C1 segment of cervical spinal cord (tissue), 14 donors: ENCODE measurements around the gene PLCD1.
A peak's percentile ranks its signal among the peaks of the same experiment; 100 is the strongest.
"Not testable (repeated sequence)": the region's sequence is repeated elsewhere in the genome, so short reads cannot be mapped to it uniquely, and the experiment has no call there.

ENCODE experiments used
- DNase-seq, 14 donors: peaks; one replicate each; lab custom pipeline; 2025; lab: John Stamatoyannopoulos, UW

PLCD1 gene

GRCh38 chr3:38029400-38030125, at the start of gene PLCD1:
Gene PLCD1, minus strand, starts transcription at chr3:38029642. Its CDS starts 103 bp downstream, at chr3:38029539.
- peak in 11 of 14 donors; percentile 11 to 83 (median 71) for DNase-seq

GRCh38 chr3:38077073-38077472, 47.6 kb upstream of the PLCD1 start:
- not testable (repeated sequence) for DNase-seq

GRCh38 chr3:38070013-38070412, 40.6 kb upstream of the PLCD1 start:
- DNase-seq = no peak

GRCh38 chr3:38067508-38068233, 38.2 kb upstream of the PLCD1 start:
- no peak for DNase-seq

GRCh38 chr3:38064453-38064852, 35.0 kb upstream of the PLCD1 start:
- not testable (repeated sequence) for DNase-seq

GRCh38 chr3:38062809-38063208, 33.4 kb upstream of the PLCD1 start:
- DNase-seq = no peak

DNA sequence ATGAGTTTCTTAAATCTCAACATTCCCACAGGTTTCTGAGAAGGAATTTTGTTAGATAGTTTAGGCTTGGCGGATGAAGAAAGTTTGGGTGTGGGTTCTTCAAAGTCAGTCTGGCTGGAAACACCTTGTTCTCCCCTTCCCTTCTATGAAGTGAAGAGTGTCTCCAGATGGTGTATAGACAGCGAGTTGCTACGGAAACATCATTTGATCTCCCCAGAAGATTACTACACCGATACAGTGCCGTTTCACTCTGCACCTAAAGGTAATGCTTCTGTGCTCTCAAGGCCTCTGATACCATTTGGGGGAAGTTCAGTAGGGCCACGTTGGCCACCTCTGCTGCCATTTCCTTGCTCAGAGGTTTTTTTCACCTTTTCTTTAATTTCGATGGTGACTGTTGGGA, 30.1 kb upstream of the PLCD1 start:
- DNase-seq = no peak

- DNase-seq = no peak
These were observed 29.7 kb upstream of the PLCD1 start for GRCh38 chr3:38059148-38059547.

- no peak for DNase-seq
These were observed 25.1 kb upstream of the PLCD1 start for GRCh38 chr3:38054499-38055001.

- not testable (repeated sequence) for DNase-seq
These were observed 24.5 kb upstream of the PLCD1 start for GRCh38 chr3:38053813-38054498.

GRCh38 chr3:38053286-38053685, 23.8 kb upstream of the PLCD1 start:
- DNase-seq = not testable (repeated sequence)

GRCh38 chr3:38051131-38051530, 21.7 kb upstream of the PLCD1 start:
- DNase-seq = no peak

GRCh38 chr3:38049358-38050126, 20.1 kb upstream of the PLCD1 start:
- DNase-seq = peak in 1 of 14 donors; percentile 25

GRCh38 chr3:38047896-38048295, 18.5 kb upstream of the PLCD1 start:
- no peak for DNase-seq

- DNase-seq = no peak
These were observed 17.4 kb upstream of the PLCD1 start for GRCh38 chr3:38046821-38047220.

DNA sequence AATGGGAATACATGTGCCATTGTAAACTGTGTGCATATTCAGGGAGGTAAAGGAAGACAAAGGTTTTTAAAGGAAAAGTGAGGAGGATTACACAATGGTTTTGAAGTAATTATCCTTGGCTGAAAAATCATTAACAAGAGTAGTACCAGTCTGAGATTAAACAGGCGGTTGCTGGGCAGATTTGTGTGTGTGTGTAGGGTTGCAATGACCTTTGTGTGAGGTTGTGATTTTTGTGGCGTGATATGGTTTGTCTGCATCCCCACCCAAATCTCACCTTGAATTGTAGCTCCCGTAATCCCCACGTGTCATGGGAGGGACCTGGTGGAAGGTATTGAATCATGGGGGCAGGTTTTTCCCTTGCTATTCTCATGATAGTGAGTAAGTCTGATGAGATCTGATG, 16.6 kb upstream of the PLCD1 start:
- no peak for DNase-seq

GRCh38 chr3:38043486-38043885, 14.0 kb upstream of the PLCD1 start:
- DNase-seq = no peak

DNA sequence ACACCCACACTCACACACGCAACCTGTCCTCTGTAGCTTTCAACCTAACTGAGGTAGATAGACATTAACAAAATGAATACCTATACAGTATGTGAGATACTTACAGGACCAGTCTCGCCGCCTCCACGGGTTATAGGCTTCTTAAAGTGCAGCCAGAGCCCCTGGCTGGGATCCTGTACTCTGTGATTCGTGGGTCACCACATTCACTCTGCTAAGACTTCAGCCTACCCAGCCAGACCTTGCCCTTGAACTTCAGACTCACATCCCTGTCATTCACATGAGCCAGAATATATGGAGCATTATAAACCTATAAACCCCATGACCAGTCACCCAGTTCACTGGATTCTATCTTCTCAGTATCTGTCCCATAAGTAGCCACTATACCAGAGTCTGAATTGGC, 11.0 kb upstream of the PLCD1 start:
- no peak for DNase-seq

GRCh38 chr3:38039899-38040261, 10.4 kb upstream of the PLCD1 start:
- DNase-seq = peak in 8 of 14 donors; percentile 10 to 61 (median 34)

GRCh38 chr3:38039101-38039898, 9.9 kb upstream of the PLCD1 start, which contains the start of gene DLEC1:
Gene DLEC1, plus strand, starts transcription at chr3:38039208. Its CDS starts 18 bp downstream, at chr3:38039226.
- DNase-seq = no peak
